Nephron (organoid): ENCODE results near the gene ALG1L2.
"Not testable (repeated sequence)": the region's sequence is repeated elsewhere in the genome, so short reads cannot be mapped to it uniquely, and the experiment has no call there.

ENCODE experiments used
- H3K27ac Mint-ChIP-seq, 3 experiments: 2 replicates each; pipeline ENCODE4 v1.8.0; 2020; ENCODE audit warnings: mixed read lengths in 3 of 3, mild to moderate bottlenecking in 2 of 3, moderate library complexity in 1 of 3
- H3K27me3 Mint-ChIP-seq: 2 replicates; pipeline ENCODE4 v1.8.0; 2021; ENCODE audit warnings: low read depth, mild to moderate bottlenecking, moderate library complexity, mixed read lengths
- H3K36me3 Mint-ChIP-seq: 2 replicates; pipeline ENCODE4 v1.8.0; 2020; ENCODE audit warnings: low read depth, mixed read lengths
- H3K4me1 Mint-ChIP-seq: 2 replicates; pipeline ENCODE4 v1.8.0; 2020; ENCODE audit warnings: mixed read lengths
- H3K4me3 Mint-ChIP-seq, 3 experiments: 2 replicates each; pipeline ENCODE4 v1.8.0; 2020; ENCODE audit warnings: mild to moderate bottlenecking in 3 of 3, mixed read lengths in 3 of 3, moderate library complexity in 2 of 3
- H3K9me3 Mint-ChIP-seq: 2 replicates; pipeline ENCODE4 v1.8.0; 2020; ENCODE audit warnings: mixed read lengths
- CTCF ChIP-seq, 3 experiments: fragments of 200-600 bp; sonication (generic); IDR thresholded peaks; one replicate each; pipeline ENCODE4 v1.5.0; 2021; ENCODE audit warnings: antibody characterized with exemption in 3 of 3; ENCODE audit not compliant: unreplicated experiment in 3 of 3

ALG1L2 gene

GRCh38 chr3:130073582-130073981 lies 8.0 kb upstream of the ALG1L2 start:
- no peaks in the 10 kb centered on the region for H3K36me3 Mint-ChIP-seq
- H3K4me1 Mint-ChIP-seq: no peaks in the 10 kb centered on the region
- no peaks in the 10 kb centered on the region for H3K27me3 Mint-ChIP-seq
- no peak overlapping the region for H3K27ac Mint-ChIP-seq
- no peak overlapping the region for H3K4me3 Mint-ChIP-seq
- TF ChIP-seq CTCF (IDR thresholded peaks at IDR 0.05; ENCODE audit: unreplicated experiment in 3 of 3): no peak
- peaks cover 3% of the 10 kb centered on the region for H3K9me3 Mint-ChIP-seq

- Mint-ChIP-seq H3K4me1 (peaks cover 10% of the 10 kb centered on the region), H3K9me3 (no peaks in the 10 kb centered on the region), H3K4me3 (no peak overlapping the region), H3K27me3 (peaks cover 8% of the 10 kb centered on the region), H3K27ac (no peak overlapping the region), H3K36me3 (no peaks in the 10 kb centered on the region)
- no peak for TF ChIP-seq CTCF (IDR thresholded peaks at IDR 0.05; ENCODE audit: unreplicated experiment in 3 of 3)
These were observed 4.0 kb upstream of the ALG1L2 start for GRCh38 chr3:130077636-130078035.

- not testable (repeated sequence) for H3K27me3 Mint-ChIP-seq, H3K9me3 Mint-ChIP-seq, H3K4me3 Mint-ChIP-seq, H3K36me3 Mint-ChIP-seq
- H3K4me1 Mint-ChIP-seq: peaks cover 17% of the 10 kb centered on the region
- peak overlapping the region; percentile 13 to 54 (median 20) for H3K27ac Mint-ChIP-seq
These were observed 1.9 kb downstream of the ALG1L2 start for GRCh38 chr3:130083363-130084090.

- Mint-ChIP-seq H3K27me3 (peaks cover 8% of the 10 kb centered on the region), H3K4me1 (peaks cover 17% of the 10 kb centered on the region), H3K27ac (no peak overlapping the region), H3K4me3 (no peak overlapping the region), H3K9me3 (no peaks in the 10 kb centered on the region), H3K36me3 (no peaks in the 10 kb centered on the region)
- TF ChIP-seq CTCF (IDR thresholded peaks at IDR 0.05; ENCODE audit: unreplicated experiment in 3 of 3): no peak
These were observed 2.9 kb downstream of the ALG1L2 start for GRCh38 chr3:130084436-130084980.

GRCh38 chr3:130085881-130086280 lies 4.2 kb downstream of the ALG1L2 start:
- no peaks in the 10 kb centered on the region for H3K36me3 Mint-ChIP-seq
- no peaks in the 10 kb centered on the region for H3K9me3 Mint-ChIP-seq
- H3K4me3 Mint-ChIP-seq: no peak overlapping the region
- TF ChIP-seq CTCF (IDR thresholded peaks at IDR 0.05; ENCODE audit: unreplicated experiment in 3 of 3): no peak
- H3K4me1 Mint-ChIP-seq: peaks cover 17% of the 10 kb centered on the region
- H3K27me3 Mint-ChIP-seq: peaks cover 6% of the 10 kb centered on the region
- no peak overlapping the region for H3K27ac Mint-ChIP-seq

- not testable (repeated sequence) for H3K27me3 Mint-ChIP-seq, H3K36me3 Mint-ChIP-seq, H3K4me3 Mint-ChIP-seq, H3K27ac Mint-ChIP-seq, H3K9me3 Mint-ChIP-seq
- peaks cover 10% of the 10 kb centered on the region for H3K4me1 Mint-ChIP-seq
These were observed 5.0 kb downstream of the ALG1L2 start for GRCh38 chr3:130086628-130087027.

- TF ChIP-seq CTCF (IDR thresholded peaks at IDR 0.05; ENCODE audit: unreplicated experiment in 3 of 3): no peak
- Mint-ChIP-seq H3K36me3 (no peaks in the 10 kb centered on the region), H3K4me3 (no peak overlapping the region), H3K4me1 (peaks cover 7% of the 10 kb centered on the region), H3K9me3 (no peaks in the 10 kb centered on the region), H3K27me3 (no peaks in the 10 kb centered on the region), H3K27ac (no peak overlapping the region)
These were observed 6.4 kb downstream of the ALG1L2 start for GRCh38 chr3:130088061-130088460.

GRCh38 chr3:130090681-130091080 lies 9.1 kb downstream of the ALG1L2 start:
- not testable (repeated sequence) for H3K4me3 Mint-ChIP-seq, H3K27me3 Mint-ChIP-seq, H3K27ac Mint-ChIP-seq, H3K9me3 Mint-ChIP-seq, H3K36me3 Mint-ChIP-seq, H3K4me1 Mint-ChIP-seq
